B cell (primary cell): ENCODE data around the gene DUSP9.

Experiments
- EZH2 ChIP-seq: IDR thresholded peaks from 2 replicates; pipeline ENCODE4 v1.6.1; 2012; ENCODE audit warnings: borderline replicate concordance, low read depth, mild to moderate bottlenecking, moderate library complexity, low read length; ENCODE audit not compliant: insufficient read depth, poor library complexity, severe bottlenecking
- TF ChIP-seq, protein P1 (sequence below): fragments of 200-600 bp; IDR thresholded peaks from one replicate; pipeline ENCODE4 v1.8.0; 2022; ENCODE audit warnings: antibody characterized with exemption, mild to moderate bottlenecking

DNA sequence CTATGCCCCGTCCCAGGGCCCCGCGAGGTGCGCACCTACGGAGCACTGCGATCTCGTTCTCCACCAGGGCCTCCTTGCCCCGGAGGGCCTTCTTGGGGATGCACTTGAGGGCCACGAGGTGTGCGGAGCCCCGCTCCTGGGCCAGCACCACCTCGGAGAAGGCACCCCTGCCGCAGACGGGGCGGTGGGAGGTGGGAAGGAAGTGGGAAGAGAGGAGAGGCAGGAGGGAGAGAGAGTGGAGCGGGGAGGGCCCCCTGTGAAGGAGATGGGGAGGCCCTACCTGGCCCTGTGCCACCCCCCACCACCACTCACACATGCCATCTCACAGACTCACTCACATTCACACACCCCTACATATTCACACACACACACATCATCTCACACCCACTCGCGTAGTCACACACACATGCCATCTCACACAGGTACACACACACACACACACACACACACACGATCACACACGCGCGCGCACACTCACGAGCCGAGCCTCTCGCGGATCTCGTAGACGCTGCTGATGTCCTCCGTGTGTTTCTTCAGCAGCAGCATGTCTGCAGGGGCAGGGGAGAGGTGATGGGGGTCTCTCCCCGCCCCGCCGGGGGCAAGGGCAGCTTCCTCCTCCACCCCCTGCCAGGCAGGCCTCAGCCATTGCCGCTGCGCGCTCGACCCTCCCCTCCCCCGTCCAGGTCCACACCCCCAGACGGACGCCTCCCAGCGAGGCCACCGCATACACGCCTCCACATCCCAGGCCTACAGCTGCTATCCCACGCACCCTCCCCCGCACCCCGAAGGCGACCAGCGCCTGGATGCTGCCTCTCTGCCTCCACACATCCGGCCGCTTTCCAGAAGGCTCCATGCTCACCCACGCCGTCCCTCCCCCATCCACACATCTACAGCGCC lies 25.8 kb downstream of the DUSP9 start:
- TF ChIP-seq, protein P1, sequence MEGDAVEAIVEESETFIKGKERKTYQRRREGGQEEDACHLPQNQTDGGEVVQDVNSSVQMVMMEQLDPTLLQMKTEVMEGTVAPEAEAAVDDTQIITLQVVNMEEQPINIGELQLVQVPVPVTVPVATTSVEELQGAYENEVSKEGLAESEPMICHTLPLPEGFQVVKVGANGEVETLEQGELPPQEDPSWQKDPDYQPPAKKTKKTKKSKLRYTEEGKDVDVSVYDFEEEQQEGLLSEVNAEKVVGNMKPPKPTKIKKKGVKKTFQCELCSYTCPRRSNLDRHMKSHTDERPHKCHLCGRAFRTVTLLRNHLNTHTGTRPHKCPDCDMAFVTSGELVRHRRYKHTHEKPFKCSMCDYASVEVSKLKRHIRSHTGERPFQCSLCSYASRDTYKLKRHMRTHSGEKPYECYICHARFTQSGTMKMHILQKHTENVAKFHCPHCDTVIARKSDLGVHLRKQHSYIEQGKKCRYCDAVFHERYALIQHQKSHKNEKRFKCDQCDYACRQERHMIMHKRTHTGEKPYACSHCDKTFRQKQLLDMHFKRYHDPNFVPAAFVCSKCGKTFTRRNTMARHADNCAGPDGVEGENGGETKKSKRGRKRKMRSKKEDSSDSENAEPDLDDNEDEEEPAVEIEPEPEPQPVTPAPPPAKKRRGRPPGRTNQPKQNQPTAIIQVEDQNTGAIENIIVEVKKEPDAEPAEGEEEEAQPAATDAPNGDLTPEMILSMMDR, result no peak
- no peak for TF ChIP-seq EZH2
